ENCODE measurements around the gene MTMR6.

The MTMR6 gene

GRCh38 chr13:25253702-25254101 lies 33.6 kb downstream of the MTMR6 start:
- DNase-seq (ENCODE audit: low read depth in 2 of 2), result peak; percentile 6 to 37
- no peak overlapping the region for H3K4me3 ChIP-seq (replicated peaks in 1 of 2; ENCODE audit: low read depth in 2 of 2, low read length in 2 of 2)
- no peak for TF ChIP-seq CTCF (IDR thresholded peaks at IDR 0.05; ENCODE audit: low read depth, low read length)

DNA sequence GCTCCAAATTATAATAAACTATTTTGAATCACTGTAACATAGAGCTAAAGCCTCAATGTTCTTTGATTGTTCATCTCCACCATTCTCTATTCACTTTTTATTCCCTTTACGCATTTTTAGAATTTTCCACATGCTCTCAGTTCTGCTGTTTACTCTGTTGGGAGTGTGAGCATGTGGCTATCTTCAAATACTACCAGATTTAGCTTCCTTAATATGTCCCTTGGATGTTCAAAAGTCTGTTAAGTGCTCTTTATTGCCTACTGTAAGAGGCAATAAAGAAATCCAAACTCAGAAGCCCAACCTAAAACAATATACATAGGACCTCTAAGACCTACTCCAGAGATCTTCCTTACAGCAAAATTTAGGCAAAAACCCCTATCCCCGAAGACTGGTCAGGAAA lies 34.5 kb downstream of the MTMR6 start:
- TF ChIP-seq CTCF (IDR thresholded peaks at IDR 0.05; ENCODE audit: low read depth, low read length), result no peak
- no peak overlapping the region for H3K4me3 ChIP-seq (replicated peaks in 1 of 2; ENCODE audit: low read depth in 2 of 2, low read length in 2 of 2)
- DNase-seq (ENCODE audit: low read depth in 2 of 2), result no peak

DNA sequence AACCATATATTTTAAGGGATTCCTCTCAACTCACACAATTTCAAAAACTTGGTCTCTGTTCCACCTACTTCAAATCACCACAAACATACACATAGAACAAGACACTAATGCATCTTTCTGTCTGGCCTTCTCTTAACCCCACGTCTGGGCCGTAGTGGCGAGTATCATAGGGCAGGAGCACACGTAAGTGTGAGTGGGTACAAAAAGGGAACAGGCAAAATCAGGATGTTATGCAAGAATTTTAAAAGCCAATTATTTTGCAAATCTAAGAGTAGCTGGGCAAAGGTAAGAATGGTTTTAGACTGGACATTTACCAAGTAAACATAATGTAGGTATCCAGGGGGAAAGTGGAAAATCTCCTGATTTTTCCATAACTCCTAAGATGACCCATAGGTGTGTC lies 35.1 kb downstream of the MTMR6 start:
- TF ChIP-seq CTCF (IDR thresholded peaks at IDR 0.05; ENCODE audit: low read depth, low read length), result no peak
- no peak for DNase-seq (ENCODE audit: low read depth in 2 of 2)

DNA sequence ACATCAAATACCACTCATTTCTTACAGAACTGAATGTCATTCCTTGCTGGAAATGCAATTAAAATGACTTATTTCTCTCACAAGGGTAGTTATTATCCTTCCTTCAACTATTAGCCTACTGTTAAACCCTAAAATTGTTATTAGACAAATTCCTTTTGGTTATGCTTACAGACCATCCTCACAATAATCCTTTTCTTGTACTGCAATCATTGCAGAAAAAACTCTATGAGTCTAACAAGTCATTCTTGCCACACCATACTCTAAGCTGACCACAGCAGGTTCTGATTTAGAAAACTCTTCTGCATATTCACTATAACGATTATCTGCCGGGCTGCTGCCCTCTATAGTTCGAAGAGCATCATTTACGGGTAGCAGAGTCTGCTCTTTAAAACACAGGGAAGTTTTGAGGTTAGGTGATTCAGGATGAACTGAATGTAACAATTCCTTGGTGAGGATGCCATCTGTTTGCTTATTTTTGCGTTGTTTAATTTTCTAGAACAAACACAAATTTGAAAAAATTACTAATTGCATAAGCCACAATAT lies 38.2 kb downstream of the MTMR6 start:
- peak; percentile 41 to 56 for DNase-seq (ENCODE audit: low read depth in 2 of 2)
- no peak overlapping the region for H3K4me3 ChIP-seq (replicated peaks in 1 of 2; ENCODE audit: low read depth in 2 of 2, low read length in 2 of 2)
- TF ChIP-seq CTCF (IDR thresholded peaks at IDR 0.05; ENCODE audit: low read depth, low read length), result peak; percentile 40

More for the DNA sequence above, 35.1 kb downstream of the MTMR6 start:
- H3K4me3 ChIP-seq (replicated peaks in 1 of 2; ENCODE audit: low read depth in 2 of 2, low read length in 2 of 2), result no peak overlapping the region

DNA sequence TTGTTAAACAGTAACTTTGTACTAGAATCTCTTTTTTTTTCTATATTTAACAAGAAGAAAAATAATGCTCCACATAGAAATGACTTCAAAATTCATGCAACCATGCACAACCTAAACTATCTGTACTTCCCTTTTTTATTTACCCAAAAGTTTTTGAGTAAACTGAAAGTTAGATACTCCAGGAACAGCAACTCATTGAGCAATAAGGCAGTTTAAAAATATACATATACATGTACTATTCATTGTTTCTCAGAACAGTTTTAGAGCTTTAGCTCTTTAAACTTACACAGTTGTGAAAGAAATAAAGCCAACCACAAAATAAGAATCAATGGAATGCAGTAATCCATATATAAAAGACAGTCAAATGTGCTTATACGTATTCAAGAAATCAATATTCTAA lies 39.2 kb downstream of the MTMR6 start:
- DNase-seq (ENCODE audit: low read depth in 2 of 2), result no peak
- no peak for TF ChIP-seq CTCF (IDR thresholded peaks at IDR 0.05; ENCODE audit: low read depth, low read length)
- H3K4me3 ChIP-seq (replicated peaks in 1 of 2; ENCODE audit: low read depth in 2 of 2, low read length in 2 of 2), result no peak overlapping the region

- no peak for TF ChIP-seq CTCF (IDR thresholded peaks at IDR 0.05; ENCODE audit: low read depth, low read length)
- DNase-seq (ENCODE audit: low read depth in 2 of 2), result no peak
Observed at GRCh38 chr13:25247360-25247759, 39.9 kb downstream of the MTMR6 start.

GRCh38 chr13:25244123-25244522 lies 43.2 kb downstream of the MTMR6 start:
- H3K4me3 ChIP-seq (replicated peaks in 1 of 2; ENCODE audit: low read depth in 2 of 2, low read length in 2 of 2), result no peak overlapping the region
- DNase-seq (ENCODE audit: low read depth in 2 of 2), result no peak
- TF ChIP-seq CTCF (IDR thresholded peaks at IDR 0.05; ENCODE audit: low read depth, low read length), result no peak

More at GRCh38 chr13:25247360-25247759, 39.9 kb downstream of the MTMR6 start:
- H3K4me3 ChIP-seq (replicated peaks in 1 of 2; ENCODE audit: low read depth in 2 of 2, low read length in 2 of 2), result no peak overlapping the region
